HG03108 (cell line): ENCODE measurements around the gene ZNF319.

Source experiments
- ATAC-seq: cut with Tn5 transposase; IDR thresholded peaks from one replicate; pipeline ENCODE4 v1.9.1; 2021; ENCODE audit warnings: moderate library complexity; ENCODE audit not compliant: unreplicated experiment

Gene ZNF319

DNA sequence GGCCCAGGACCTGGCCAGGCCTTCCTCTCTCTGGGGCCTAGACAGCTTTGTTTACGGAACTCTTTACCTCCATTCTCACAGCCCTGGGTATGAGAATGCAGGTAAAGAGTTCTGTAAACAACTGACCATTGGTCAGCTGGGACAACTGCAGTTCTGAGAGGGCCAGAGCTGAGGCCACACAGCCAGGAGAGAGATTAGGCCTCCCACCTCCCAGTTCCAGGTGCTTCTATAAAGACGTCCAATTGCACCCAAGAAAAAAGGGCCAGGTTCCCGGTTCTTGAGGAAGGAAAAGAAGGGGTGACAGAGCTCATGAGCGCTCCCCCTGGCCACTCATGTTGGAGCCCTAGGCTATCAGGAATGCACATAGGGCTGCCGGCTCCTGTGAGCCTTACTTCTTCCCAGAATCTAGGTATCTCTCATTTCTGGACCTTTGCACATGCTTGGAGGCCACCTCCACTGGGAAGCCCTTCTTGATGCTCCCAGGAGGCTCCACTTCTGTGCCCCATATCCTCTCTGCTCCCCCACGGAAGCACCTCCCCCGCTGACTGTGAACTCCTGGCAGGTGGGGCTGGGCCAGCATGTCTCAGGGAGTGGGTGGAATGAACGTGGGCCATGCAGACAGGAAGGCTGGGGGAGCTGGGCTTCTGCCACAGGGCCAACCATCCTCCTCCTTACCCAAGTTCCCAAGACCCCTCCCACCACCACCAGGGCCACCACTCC is 42.6 kb downstream of the ZNF319 start:
- ATAC-seq: no peak

DNA sequence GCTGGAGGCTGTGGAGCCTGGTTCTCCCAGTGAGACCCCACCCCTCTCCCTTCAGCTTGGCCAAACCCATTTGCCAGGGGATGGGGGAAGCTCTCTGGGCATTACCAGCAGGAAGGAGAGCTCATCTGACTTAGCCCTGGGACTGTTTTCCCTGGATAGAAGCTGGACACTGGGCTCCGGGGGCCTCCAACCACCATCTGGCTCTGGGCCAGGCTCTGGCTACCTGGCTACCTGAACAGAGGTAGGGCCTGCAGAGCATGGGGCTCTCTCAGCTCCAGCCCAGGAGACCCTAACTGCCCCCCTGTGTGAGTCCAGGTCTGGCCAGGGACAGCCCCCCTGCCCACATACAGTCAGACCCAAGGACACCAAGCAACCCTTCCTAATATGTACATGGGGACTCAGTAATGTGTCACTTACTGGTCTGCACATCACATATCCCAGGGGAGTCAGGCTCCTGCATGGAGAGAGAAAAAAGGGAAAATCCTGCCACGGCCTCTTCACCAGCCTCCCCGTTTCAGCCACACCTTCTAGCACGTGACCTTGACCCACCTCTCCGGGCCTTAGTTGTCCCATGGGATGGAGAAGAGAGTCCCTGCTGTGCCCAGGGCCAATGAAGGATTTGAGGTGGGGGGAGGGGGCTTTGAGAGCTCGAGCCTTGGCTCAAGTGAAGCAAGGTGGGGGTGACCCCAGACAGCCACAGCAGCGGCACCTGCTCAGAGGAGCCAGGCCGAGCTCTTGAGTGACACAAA is 43.4 kb downstream of the ZNF319 start:
- ATAC-seq: no peak

- no peak for ATAC-seq
Observed at GRCh38 chr16:57956270-57956808, 44.1 kb downstream of the ZNF319 start.

DNA sequence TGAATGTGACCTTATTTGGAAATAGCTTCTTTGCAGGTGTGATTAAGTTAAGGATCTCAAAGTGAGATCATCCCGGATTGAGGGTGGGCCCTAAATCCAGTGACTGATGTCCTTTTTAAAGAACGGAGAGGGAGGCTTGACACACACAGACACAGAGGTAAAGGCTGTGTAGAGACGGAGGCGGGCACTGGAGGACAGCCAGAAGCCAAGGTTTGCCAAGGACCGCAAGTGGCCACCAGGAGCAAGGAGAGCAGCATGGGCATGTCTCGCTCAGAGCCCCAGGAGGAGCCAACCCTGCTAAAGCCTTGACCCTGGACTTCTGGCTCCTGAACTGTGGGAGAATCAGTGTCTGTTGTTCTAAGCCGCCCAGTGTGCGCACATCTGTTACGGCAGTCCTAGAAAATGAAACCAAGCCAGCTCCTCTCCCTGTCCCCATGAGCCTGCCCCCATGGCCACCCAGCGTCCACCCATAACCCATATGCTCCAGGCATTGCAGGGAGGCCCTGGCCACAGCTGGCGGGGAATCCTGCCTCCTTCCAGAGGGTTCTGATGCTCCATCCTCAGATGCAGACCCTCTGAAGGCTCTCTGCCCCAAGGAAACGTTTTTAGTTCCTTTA is 44.8 kb downstream of the ZNF319 start:
- ATAC-seq: no peak

GRCh38 chr16:57953857-57954256 is 46.6 kb downstream of the ZNF319 start:
- no peak for ATAC-seq

DNA sequence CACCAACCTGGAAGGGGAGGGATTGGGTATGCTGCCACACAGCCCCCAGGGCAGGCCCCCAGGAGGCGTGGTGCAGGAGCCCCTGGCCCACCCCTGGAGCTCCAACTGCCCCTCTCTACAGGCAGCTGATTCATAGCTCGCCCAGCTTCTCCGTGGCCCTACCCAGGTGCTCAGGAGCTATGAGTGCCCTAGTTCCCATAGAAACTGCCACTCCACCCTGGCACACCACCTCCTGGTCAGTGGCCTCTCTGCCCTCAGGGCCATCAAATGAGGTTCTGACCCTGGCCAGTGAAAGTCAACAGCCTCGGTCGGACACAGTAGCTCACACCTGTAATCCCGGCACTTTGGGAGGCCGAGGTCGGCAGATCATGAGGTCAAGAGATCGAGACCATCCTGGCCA is 47.6 kb downstream of the ZNF319 start:
- ATAC-seq: no peak

DNA sequence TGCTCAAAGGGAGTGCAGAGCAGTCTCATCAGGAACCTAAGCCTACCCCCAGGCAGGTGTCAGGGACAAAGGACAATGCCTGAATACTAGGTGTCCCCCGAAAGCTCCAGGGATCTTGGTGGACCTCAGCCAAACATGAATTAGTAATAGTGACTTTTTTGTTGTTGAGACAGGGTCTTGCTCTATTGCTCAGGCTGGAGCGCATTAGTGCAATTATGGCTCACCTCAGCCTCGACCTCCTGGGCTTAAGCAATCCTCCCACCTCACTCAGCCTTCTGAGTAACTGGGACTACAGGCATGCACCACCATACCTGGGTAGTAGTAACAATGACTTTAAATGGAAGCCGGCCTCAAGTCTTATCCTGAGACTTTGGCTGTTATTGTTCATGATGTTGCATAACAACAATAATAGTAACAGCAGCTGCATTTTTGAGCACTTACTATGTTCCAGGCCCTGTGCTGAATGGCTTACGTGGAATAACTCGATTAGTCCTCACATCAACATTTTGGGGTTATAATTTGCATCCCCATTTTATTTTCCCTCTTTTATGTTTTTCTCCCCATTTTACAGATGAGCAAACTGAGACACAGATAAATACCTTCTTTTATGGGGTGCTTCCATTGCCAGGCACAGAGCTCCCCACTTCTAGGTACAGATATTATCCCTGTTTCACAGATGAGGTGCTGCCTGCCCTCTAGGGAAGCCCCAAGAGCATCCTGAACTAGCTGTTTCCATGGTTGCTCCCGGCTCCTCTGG is 49.1 kb downstream of the ZNF319 start:
- ATAC-seq: no peak

DNA sequence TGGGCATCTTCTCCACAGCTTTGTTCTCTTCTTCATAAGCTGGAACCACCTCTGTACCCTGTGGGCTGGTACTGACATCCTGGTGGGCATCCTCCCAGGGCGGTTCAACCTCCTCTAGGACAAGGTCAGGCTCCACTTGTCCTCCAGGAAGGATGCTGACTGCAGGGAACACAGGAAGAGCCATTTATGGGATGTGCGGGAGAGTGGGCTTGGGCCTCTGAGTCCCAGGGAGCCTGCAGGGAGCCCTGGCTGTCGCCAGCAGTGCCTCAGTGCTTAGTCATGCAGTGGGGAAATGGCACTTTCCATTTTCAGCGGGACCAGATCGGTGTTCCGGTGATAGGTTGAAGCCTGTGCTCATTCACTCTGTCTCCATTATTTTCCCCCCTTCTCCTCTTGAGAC is 50.1 kb downstream of the ZNF319 start:
- ATAC-seq: no peak

GRCh38 chr16:57949595-57950238 is 50.8 kb downstream of the ZNF319 start:
- ATAC-seq: no peak

GRCh38 chr16:57949013-57949412 is 51.5 kb downstream of the ZNF319 start:
- no peak for ATAC-seq

DNA sequence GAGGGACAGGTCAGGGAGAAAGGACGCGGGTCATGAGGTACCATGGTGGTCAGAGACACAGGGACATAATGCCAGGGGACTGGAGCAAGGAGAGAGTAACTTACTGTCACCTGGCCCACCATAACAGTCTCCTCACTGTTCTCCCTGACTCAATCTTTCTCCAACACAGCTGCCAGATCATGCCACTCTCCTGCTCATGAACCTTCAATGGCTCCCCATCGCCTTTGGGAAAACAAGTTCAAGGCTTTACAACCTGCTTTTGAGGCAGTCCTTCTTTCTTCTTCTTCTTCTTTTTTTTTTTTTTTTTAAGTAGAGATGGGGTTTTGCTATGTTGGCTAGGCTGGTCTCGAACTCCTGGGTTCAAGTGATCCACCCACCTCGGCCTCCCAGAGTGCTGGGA is 52.4 kb downstream of the ZNF319 start:
- no peak for ATAC-seq

GRCh38 chr16:57947261-57947660 is 53.2 kb downstream of the ZNF319 start:
- no peak for ATAC-seq

DNA sequence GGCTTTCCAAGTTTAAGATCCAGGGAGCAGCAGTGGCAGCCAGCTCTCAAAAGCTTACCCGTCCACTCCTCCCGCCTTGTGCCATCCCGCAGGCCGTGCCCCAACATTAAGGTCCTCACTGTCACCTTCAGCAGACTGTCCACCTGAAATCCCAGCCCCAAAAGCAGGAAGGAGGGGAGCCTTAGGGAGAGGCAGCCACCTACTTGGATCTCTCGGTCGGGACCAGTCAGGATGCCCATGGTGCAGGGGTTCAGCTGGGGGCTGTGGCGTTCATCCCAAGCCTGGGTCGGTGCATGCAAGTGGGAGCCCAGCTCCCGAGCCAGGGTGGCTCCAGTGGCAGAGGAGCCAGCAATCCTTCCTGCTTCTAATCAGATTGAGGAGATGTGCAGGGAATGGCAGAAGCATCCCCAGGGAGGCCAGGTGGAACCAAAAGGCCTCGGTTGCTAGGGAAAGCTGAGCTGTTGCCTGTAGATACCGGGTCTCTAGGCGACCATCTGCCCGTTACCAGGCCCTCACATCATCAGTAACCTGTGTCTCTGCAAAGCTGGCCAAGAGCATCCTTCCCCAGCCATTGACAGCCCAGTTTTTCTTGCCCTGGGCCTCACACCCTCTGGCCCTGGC is 54.2 kb downstream of the ZNF319 start:
- no peak for ATAC-seq

DNA sequence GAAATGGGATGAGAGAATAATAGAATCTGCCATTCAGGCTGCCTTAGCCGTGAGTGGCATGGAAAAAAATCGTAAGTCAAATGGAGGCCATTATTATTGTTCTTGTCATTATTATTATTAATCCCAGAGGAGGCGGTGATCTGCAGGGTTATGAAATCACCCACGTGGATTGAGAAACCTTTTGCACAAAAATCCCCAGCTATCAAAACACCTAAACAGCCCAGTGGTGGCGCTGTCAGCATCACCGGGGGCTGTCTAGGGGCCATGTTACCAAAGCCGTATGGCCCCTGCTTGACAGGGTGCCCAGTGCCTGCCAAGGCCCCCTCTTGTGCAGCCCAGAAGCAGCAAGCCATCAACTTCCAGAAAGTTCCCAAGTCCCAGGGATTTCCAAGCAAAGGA is 54.7 kb downstream of the ZNF319 start:
- no peak for ATAC-seq

- ATAC-seq: no peak
Observed at GRCh38 chr16:57944970-57945739, 55.3 kb downstream of the ZNF319 start.
